Choroid plexus epithelial cell (primary cell): Measurements from ENCODE around the gene COL15A1.
"Not testable (repeated sequence)": the region's sequence is repeated elsewhere in the genome, so short reads cannot be mapped to it uniquely, and the experiment has no call there.

Experiments used
- DNase-seq: peaks from one replicate; pipeline ENCODE4 v3.0.0-alpha.2; 2010; ENCODE audit warnings: low read depth
- H3K4me3 ChIP-seq: 2 replicates; pipeline ENCODE4 v1.5.1; 2011; ENCODE audit warnings: low read depth, mild to moderate bottlenecking, control low read depth, low read length, moderate library complexity
- TF ChIP-seq, protein P1 (sequence below): conservative IDR thresholded peaks from 2 replicates; pipeline ENCODE4 v1.5.1; 2011; ENCODE audit warnings: low read depth, mild to moderate bottlenecking, control low read depth, inconsistent platforms, low read length, moderate library complexity

COL15A1 gene

GRCh38 chr9:99093492-99093791 is 149.7 kb downstream of the COL15A1 start:
- TF ChIP-seq, protein P1, sequence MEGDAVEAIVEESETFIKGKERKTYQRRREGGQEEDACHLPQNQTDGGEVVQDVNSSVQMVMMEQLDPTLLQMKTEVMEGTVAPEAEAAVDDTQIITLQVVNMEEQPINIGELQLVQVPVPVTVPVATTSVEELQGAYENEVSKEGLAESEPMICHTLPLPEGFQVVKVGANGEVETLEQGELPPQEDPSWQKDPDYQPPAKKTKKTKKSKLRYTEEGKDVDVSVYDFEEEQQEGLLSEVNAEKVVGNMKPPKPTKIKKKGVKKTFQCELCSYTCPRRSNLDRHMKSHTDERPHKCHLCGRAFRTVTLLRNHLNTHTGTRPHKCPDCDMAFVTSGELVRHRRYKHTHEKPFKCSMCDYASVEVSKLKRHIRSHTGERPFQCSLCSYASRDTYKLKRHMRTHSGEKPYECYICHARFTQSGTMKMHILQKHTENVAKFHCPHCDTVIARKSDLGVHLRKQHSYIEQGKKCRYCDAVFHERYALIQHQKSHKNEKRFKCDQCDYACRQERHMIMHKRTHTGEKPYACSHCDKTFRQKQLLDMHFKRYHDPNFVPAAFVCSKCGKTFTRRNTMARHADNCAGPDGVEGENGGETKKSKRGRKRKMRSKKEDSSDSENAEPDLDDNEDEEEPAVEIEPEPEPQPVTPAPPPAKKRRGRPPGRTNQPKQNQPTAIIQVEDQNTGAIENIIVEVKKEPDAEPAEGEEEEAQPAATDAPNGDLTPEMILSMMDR: no peak
- DNase-seq: no peak
- no peak overlapping the region for H3K4me3 ChIP-seq

- H3K4me3 ChIP-seq: no peak overlapping the region
- DNase-seq: no peak
- TF ChIP-seq, protein P1: no peak
Observed at GRCh38 chr9:99095565-99095964, 151.9 kb downstream of the COL15A1 start.

GRCh38 chr9:99096409-99096808 is 152.7 kb downstream of the COL15A1 start:
- H3K4me3 ChIP-seq: no peak overlapping the region
- no peak for DNase-seq
- TF ChIP-seq, protein P1: no peak

- H3K4me3 ChIP-seq, DNase-seq: not testable (repeated sequence)
Observed at GRCh38 chr9:99099806-99100585, 156.3 kb downstream of the COL15A1 start.

DNA sequence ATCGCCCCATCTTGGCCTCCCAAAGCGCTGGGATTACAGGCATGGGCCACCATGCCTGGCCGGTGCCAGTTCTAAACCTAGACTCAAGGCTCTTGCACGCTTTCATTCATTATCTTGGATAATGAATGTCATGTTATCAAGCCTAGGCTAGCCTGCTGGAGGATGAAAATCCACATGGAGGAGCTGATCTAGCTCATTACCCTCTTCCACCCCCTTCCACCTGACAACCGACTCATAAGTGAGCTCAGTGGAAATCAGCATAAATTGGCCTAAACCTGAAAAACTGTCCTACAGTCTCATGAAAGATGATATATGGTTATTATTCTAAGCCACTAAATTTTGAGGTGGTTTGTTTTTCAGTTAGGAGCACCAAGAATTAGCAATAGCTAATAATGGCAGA is 157.6 kb downstream of the COL15A1 start:
- no peak overlapping the region for H3K4me3 ChIP-seq
- TF ChIP-seq, protein P1: no peak
- no peak for DNase-seq

DNA sequence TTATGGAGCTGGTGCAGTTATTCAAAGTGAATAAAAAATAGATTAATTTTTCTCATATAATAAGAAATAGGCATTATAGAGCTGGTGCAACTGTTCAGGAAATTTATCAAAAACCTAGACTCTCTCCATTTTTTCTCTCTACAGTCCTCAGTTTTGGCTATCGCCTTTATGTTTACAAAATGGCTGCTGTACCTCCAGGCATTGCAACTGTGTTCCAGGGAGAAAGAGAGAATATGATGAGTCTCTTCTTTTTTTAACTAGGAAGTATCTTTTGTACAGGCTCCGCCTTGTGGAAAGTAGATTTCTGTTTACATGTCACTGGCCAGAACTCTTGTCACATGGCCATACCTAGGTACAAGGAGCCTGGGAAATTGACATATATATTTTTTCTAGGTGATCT is 158.1 kb downstream of the COL15A1 start:
- TF ChIP-seq, protein P1: no peak
- H3K4me3 ChIP-seq: no peak overlapping the region
- DNase-seq: no peak

DNA sequence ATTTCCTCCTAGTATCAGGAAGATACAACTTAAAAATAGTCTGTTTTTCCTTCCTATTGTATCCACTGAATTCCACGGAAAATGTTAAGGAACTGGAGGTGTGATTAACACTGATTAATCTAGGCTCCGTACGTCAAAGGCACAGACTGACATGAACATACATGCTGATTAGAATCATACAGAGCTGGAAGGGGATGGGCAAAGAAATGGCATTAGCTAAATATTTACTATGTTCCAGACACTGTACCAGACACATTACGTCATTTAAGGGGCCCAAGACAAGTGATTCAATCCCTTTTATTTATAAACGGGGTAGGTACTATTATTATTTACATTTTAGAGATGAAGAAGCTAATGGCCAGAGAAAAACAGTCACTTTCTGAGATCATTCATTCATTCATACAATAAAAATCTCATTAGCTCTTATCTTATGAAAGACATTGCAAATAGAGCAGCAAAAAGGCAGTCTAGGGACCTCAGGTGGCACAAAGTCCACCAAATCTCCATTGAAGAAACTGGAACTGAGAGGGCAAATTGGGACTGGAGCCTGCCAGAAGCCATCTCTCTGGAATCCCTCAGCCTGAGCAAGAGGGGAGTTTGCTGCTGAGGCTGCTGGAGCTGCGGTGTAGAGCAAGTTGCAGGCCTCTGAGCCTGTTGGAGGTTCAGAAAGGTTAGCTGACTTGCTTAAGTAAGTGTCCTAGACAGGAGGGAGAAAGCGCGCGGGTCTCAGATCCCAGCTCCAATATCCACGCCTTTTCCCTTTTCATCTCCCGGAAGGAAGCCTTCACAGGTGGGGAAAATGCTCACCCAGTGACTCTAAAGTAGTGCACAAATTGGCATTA is 159.6 kb downstream of the COL15A1 start:
- H3K4me3 ChIP-seq: no peak overlapping the region
- TF ChIP-seq, protein P1: no peak
- DNase-seq: no peak
